ENCODE results near the gene SULT1C3.

The SULT1C3 gene

DNA sequence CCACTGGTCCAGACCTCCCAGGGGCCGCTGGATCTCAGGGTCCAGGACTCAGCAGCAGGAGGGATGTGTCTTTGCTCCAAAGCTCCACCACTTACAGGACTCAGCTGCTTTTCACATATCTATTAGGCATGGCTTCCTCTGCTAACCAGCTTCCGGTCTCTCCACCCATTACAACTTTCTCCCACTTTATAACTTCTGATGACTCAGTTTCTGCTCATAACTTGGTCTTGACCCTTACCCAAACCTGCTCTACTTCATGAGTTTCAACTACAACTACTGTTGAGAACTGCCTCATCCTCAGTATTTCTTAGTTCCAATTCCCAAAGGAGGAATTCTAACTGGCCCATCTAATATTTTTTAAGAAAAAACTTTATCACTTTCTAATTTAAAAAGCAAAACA lies 66.1 kb downstream of the SULT1C3 start:
- H3K27ac ChIP-seq = no peak overlapping the region
- no peak overlapping the region for H2AFZ ChIP-seq (ENCODE audit: low read depth)
- H3K79me2 ChIP-seq (ENCODE audit: insufficient read depth, low read depth) = no peaks in the 10 kb centered on the region
- no peaks in the 10 kb centered on the region for H3K36me3 ChIP-seq (ENCODE audit: insufficient read depth)
- H3K4me3 ChIP-seq (IDR thresholded peaks at IDR 0.05; ENCODE audit: insufficient read depth, low read depth, low read length) = no peak overlapping the region
- H4K20me1 ChIP-seq (ENCODE audit: insufficient read depth) = no peaks in the 10 kb centered on the region
- H3K4me1 ChIP-seq (ENCODE audit: low read depth, poor library complexity, severe bottlenecking) = no peaks in the 10 kb centered on the region
- H3K27me3 ChIP-seq (ENCODE audit: insufficient read depth, low read depth) = no peaks in the 10 kb centered on the region
- no peak overlapping the region for H3K4me2 ChIP-seq
- H3K9ac ChIP-seq = no peak overlapping the region
- TF ChIP-seq, protein P1, sequence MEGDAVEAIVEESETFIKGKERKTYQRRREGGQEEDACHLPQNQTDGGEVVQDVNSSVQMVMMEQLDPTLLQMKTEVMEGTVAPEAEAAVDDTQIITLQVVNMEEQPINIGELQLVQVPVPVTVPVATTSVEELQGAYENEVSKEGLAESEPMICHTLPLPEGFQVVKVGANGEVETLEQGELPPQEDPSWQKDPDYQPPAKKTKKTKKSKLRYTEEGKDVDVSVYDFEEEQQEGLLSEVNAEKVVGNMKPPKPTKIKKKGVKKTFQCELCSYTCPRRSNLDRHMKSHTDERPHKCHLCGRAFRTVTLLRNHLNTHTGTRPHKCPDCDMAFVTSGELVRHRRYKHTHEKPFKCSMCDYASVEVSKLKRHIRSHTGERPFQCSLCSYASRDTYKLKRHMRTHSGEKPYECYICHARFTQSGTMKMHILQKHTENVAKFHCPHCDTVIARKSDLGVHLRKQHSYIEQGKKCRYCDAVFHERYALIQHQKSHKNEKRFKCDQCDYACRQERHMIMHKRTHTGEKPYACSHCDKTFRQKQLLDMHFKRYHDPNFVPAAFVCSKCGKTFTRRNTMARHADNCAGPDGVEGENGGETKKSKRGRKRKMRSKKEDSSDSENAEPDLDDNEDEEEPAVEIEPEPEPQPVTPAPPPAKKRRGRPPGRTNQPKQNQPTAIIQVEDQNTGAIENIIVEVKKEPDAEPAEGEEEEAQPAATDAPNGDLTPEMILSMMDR (conservative IDR thresholded peaks at IDR 0.05; ENCODE audit: low read depth, low read length) = no peak

DNA sequence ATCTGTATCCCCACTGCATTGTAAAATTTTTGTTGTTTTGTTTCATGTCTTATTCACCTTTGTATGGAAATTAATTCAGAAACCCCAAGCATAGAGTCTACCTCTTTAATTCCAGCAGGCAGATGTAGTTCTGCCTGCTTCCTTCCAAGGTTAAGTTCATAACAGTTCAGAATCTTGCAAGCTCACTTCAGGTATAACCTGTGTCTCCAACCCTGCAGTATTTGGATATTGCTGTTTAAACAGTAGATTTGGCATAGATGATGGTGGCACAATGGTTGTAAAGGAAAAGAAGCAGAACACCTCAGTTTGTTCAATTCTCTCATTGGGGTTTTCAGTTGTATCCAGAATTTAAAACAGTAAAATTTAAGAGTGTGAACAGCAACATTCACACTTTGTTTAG lies 70.1 kb downstream of the SULT1C3 start:
- TF ChIP-seq, protein P1 (conservative IDR thresholded peaks at IDR 0.05; ENCODE audit: low read depth, low read length) = no peak
- no peaks in the 10 kb centered on the region for H3K36me3 ChIP-seq (ENCODE audit: insufficient read depth)
- no peak overlapping the region for H3K4me3 ChIP-seq (IDR thresholded peaks at IDR 0.05; ENCODE audit: insufficient read depth, low read depth, low read length)
- no peak overlapping the region for H2AFZ ChIP-seq (ENCODE audit: low read depth)
- H3K9ac ChIP-seq = no peak overlapping the region
- H4K20me1 ChIP-seq (ENCODE audit: insufficient read depth) = no peaks in the 10 kb centered on the region
- no peak overlapping the region for H3K4me2 ChIP-seq
- H3K27me3 ChIP-seq (ENCODE audit: insufficient read depth, low read depth) = no peaks in the 10 kb centered on the region
- no peak overlapping the region for H3K27ac ChIP-seq
- no peaks in the 10 kb centered on the region for H3K79me2 ChIP-seq (ENCODE audit: insufficient read depth, low read depth)
- H3K4me1 ChIP-seq (ENCODE audit: low read depth, poor library complexity, severe bottlenecking) = no peaks in the 10 kb centered on the region

Data from KMS-11 (cell line).